SU-DHL-6 (cell line): Measurements from ENCODE around the gene AFAP1.

Source experiments
- EZH2phosphoT487 ChIP-seq: fragments of 200-600 bp; sonication (generic), shearing (Covaris generic); conservative IDR thresholded peaks from 2 replicates; pipeline ENCODE4 v1.6.1; 2018; ENCODE audit warnings: mild to moderate bottlenecking, antibody characterized with exemption, low read length, moderate library complexity, mixed read lengths
- TF ChIP-seq, protein P1 (sequence below): fragments of 200-600 bp; sonication (generic); IDR thresholded peaks from one replicate; pipeline ENCODE4 v1.5.1; 2017; ENCODE audit warnings: antibody characterized with exemption, mild to moderate bottlenecking, low read length, moderate library complexity; ENCODE audit not compliant: insufficient read depth, poor library complexity, severe bottlenecking

DNA sequence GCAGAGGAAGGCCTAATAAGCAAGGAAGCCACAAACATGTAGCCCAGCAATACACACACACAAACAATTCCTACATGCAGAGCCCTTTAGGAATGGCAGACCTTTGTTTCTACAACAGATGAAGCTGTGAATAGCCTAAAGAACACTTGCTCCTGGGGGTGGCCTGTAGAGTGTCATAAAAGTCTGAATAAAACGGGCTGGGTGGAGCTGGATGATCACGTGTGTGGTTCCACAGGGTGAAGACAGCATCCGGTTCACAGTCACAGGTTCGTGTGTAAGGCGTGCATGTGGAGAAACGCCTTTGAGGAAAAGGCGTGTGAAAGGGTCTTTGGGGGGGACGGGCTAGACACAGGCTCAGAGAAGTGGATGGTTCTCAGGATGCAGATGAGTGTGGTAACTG, 156.1 kb downstream of the AFAP1 start:
- TF ChIP-seq, protein P1, sequence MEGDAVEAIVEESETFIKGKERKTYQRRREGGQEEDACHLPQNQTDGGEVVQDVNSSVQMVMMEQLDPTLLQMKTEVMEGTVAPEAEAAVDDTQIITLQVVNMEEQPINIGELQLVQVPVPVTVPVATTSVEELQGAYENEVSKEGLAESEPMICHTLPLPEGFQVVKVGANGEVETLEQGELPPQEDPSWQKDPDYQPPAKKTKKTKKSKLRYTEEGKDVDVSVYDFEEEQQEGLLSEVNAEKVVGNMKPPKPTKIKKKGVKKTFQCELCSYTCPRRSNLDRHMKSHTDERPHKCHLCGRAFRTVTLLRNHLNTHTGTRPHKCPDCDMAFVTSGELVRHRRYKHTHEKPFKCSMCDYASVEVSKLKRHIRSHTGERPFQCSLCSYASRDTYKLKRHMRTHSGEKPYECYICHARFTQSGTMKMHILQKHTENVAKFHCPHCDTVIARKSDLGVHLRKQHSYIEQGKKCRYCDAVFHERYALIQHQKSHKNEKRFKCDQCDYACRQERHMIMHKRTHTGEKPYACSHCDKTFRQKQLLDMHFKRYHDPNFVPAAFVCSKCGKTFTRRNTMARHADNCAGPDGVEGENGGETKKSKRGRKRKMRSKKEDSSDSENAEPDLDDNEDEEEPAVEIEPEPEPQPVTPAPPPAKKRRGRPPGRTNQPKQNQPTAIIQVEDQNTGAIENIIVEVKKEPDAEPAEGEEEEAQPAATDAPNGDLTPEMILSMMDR, result no peak
- TF ChIP-seq EZH2phosphoT487, result no peak
